Measurements from ENCODE around the gene ITFG2.

GRCh38 chr12:2803635-2804392 is 8.7 kb upstream of the ITFG2 start:
- TF ChIP-seq TAF9B (IDR thresholded peaks at IDR 0.05; ENCODE audit: partially characterized antibody) (no peak), PBX2 (CRISPR knock-in tag; IDR thresholded peaks at IDR 0.05; ENCODE audit: low read depth) (no peak), PBX2 (tag; conservative IDR thresholded peaks at IDR 0.05; ENCODE audit: low read depth) (no peak), RAD21 (CRISPR knock-in tag; conservative IDR thresholded peaks at IDR 0.05 in 1 of 2, IDR thresholded peaks at IDR 0.05 in 1 of 2) (no peak), CTCF (IDR thresholded peaks at IDR 0.05 in 2 of 3, conservative IDR thresholded peaks at IDR 0.05 in 1 of 3; ENCODE audit: insufficient read depth in 2 of 3, low read depth in 1 of 3, low read length in 3 of 3) (no peak), CHAMP1 (IDR thresholded peaks at IDR 0.05) (no peak), POLR2AphosphoS5 (IDR thresholded peaks at IDR 0.05; ENCODE audit: control insufficient read depth, insufficient read depth, low read depth, low read length) (no peak), MAX (CRISPR knock-in tag; IDR thresholded peaks at IDR 0.05) (no peak)

Data from K562 (cell line).